ENCODE data around the gene PI4KA. TPM values are rescaled to one million over a fixed set of nuclear protein-coding genes. Genes with fewer than 3 reads are reported as not detected.

The PI4KA gene
- total RNA-seq, 1 experiment from 2014 or later = 71.6 TPM

DNA sequence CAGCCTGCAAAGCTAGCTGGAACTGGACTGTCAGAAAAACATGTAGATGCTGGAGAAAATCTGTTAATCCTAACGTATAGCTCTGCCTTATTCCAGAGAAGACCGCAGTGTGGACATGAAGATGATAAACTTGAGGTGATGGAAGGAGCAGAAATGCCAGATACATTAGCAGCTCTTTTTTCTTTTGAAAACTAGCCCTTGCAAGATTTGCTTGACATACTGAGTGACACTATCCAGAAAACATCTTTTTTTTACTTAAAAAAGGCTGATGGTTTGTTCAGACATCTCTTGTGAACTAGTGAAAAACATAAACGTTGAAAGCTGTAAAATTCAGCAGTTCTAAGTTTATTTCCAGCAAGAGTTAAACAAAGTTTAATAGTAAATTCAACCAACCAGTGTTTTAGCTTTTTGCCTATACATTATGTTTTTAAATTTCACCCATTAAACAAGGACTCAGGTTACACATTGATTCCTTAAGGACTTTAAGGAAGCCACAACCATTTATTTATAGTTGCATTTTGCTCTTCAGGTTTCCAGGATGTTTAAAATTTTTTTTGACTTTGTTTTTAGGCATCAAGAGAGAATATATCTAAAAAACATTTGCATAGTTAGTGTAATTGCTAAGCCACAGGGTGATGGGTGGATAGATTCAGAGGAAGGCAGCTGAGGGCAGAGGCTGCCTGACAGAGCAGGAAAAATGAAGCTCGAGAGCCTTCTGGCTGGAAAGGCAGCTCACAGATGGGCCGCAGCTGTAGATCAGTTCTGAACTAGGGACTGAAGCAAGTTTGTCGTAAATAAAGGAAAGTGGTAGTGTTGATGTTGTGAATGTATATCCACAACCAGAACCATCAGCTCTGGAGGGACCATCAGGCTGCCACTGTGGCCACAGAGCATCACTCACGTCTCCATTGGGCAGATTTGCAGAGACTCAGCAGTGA lies 9.7 kb upstream of the PI4KA start:
- H3K4me1 ChIP-seq (ENCODE audit: insufficient read depth, low read length, poor library complexity, severe bottlenecking) = no peaks in the 10 kb centered on the region
- peaks cover 9% of the 10 kb centered on the region for H3K36me3 ChIP-seq (ENCODE audit: insufficient read depth, low read length, poor library complexity, severe bottlenecking)
- no peak for TF ChIP-seq EZH2 (IDR thresholded peaks at IDR 0.05; ENCODE audit: borderline replicate concordance, low read depth, low read length, poor library complexity, severe bottlenecking)
- TF ChIP-seq, protein P1, sequence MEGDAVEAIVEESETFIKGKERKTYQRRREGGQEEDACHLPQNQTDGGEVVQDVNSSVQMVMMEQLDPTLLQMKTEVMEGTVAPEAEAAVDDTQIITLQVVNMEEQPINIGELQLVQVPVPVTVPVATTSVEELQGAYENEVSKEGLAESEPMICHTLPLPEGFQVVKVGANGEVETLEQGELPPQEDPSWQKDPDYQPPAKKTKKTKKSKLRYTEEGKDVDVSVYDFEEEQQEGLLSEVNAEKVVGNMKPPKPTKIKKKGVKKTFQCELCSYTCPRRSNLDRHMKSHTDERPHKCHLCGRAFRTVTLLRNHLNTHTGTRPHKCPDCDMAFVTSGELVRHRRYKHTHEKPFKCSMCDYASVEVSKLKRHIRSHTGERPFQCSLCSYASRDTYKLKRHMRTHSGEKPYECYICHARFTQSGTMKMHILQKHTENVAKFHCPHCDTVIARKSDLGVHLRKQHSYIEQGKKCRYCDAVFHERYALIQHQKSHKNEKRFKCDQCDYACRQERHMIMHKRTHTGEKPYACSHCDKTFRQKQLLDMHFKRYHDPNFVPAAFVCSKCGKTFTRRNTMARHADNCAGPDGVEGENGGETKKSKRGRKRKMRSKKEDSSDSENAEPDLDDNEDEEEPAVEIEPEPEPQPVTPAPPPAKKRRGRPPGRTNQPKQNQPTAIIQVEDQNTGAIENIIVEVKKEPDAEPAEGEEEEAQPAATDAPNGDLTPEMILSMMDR (conservative IDR thresholded peaks at IDR 0.05; ENCODE audit: low read depth, low read length) = no peak
- ChIA-PET CTCF (no interaction called here), POLR2A (ENCODE audit: low non-redundant PET) (interaction anchor here (0.6 kb wide), 1 partner anchor 10 kb away, joined by 3 read pairs; the partner anchor contains the start of genes PI4KA and SNAP29)
- H3K9me3 ChIP-seq (ENCODE audit: low read depth, low read length, poor library complexity, severe bottlenecking) = no peaks in the 10 kb centered on the region
- H3K27ac ChIP-seq (ENCODE audit: low read depth, low read length, poor library complexity, severe bottlenecking) = no peak overlapping the region
- intact Hi-C loops (cut with micrococcal nuclease; ENCODE audit: unreplicated experiment) = no loop called here
- no peak for DNase-seq (ENCODE audit: low spot score)
- no peak overlapping the region for H3K4me3 ChIP-seq (ENCODE audit: low read depth, low read length, poor library complexity, severe bottlenecking)
- no TSS peak for BruUV-seq (replicated peaks)
- H3K27me3 ChIP-seq (replicated peaks; ENCODE audit: insufficient read depth, low read depth, low read length, poor library complexity) = no peaks in the 10 kb centered on the region

DNA sequence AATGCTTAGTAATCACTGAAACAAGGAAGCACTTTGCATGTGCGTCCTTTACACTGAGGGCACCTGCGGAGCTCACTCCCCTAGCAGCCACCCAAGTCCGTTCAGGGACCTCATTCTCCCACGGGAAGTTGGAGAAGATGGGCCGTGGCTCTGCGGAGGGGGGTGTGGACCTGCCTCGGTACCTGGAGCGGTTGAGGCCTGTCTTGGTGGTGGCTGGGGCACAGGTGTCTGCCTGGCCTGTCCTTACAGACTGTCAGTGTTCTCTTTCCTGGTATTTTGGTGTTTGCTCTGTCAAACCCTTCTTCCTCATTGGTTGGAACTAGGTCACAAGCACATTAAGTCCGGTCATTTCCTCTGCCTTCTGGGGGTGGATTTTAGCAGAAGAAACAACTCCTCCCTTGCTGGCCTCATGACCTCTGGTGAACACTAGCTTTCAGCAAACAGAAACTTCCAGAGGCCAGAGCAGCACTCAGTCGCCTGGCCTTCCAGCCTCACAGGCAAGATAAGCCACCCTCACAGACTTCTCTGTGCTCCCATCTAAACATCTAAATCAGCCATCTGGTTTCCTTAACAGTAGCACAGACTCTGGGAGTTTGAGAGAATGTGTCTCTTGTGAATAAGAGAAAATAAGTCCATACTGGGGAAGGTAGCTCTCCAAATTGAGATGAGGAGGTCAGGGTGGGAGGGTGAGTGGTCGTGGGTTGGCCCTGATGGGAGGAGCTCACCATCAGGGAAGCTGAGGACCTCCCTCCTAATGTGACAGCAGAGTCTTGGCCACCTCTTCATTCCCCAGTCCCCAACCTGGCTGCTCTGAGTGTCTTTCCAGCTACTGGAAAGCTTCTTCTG lies 8.8 kb upstream of the PI4KA start:
- ChIA-PET CTCF (no interaction called here), POLR2A (ENCODE audit: low non-redundant PET) (interaction anchor here (0.6 kb wide), 1 partner anchor 9 kb away, joined by 3 read pairs; the partner anchor contains the start of genes PI4KA and SNAP29)
- H3K27me3 ChIP-seq (replicated peaks; ENCODE audit: insufficient read depth, low read depth, low read length, poor library complexity) = no peaks in the 10 kb centered on the region
- DNase-seq (ENCODE audit: low spot score) = no peak
- no peak overlapping the region for H3K27ac ChIP-seq (ENCODE audit: low read depth, low read length, poor library complexity, severe bottlenecking)
- H3K4me3 ChIP-seq (ENCODE audit: low read depth, low read length, poor library complexity, severe bottlenecking) = no peak overlapping the region
- BruUV-seq (replicated peaks) = no TSS peak
- no peaks in the 10 kb centered on the region for H3K4me1 ChIP-seq (ENCODE audit: insufficient read depth, low read length, poor library complexity, severe bottlenecking)
- H3K9me3 ChIP-seq (ENCODE audit: low read depth, low read length, poor library complexity, severe bottlenecking) = no peaks in the 10 kb centered on the region
- H3K36me3 ChIP-seq (ENCODE audit: insufficient read depth, low read length, poor library complexity, severe bottlenecking) = peaks cover 9% of the 10 kb centered on the region
- TF ChIP-seq EZH2 (IDR thresholded peaks at IDR 0.05; ENCODE audit: borderline replicate concordance, low read depth, low read length, poor library complexity, severe bottlenecking) = no peak
- TF ChIP-seq, protein P1 (conservative IDR thresholded peaks at IDR 0.05; ENCODE audit: low read depth, low read length) = no peak
- intact Hi-C loops (cut with micrococcal nuclease; ENCODE audit: unreplicated experiment) = no loop called here

DNA sequence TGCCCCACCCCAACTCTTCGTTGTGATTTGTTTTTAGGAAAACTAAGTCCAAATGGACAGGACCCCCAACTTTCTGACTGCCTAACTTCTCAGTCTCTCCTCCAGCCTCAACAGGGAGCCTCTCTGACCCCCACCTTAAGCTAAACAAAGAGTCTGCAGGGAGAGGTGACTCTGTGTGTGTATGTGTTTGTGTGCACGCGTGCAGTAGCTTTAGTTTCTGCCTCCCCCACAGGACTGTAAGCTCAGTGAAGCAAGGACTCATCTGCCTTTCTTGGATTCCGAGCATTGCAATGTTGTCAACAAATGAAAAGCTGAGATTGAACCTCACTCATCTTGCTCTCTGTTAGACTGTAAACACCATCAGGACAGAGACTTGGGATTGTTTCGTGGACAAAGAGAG lies 8.1 kb upstream of the PI4KA start:
- ChIA-PET CTCF (no interaction called here), POLR2A (ENCODE audit: low non-redundant PET) (no interaction called here)
- no peaks in the 10 kb centered on the region for H3K27me3 ChIP-seq (replicated peaks; ENCODE audit: insufficient read depth, low read depth, low read length, poor library complexity)
- H3K4me1 ChIP-seq (ENCODE audit: insufficient read depth, low read length, poor library complexity, severe bottlenecking) = no peaks in the 10 kb centered on the region
- TF ChIP-seq, protein P1 (conservative IDR thresholded peaks at IDR 0.05; ENCODE audit: low read depth, low read length) = no peak
- TF ChIP-seq EZH2 (IDR thresholded peaks at IDR 0.05; ENCODE audit: borderline replicate concordance, low read depth, low read length, poor library complexity, severe bottlenecking) = no peak
- no peak overlapping the region for H3K27ac ChIP-seq (ENCODE audit: low read depth, low read length, poor library complexity, severe bottlenecking)
- DNase-seq (ENCODE audit: low spot score) = no peak
- no TSS peak for BruUV-seq (replicated peaks)
- H3K9me3 ChIP-seq (ENCODE audit: low read depth, low read length, poor library complexity, severe bottlenecking) = no peaks in the 10 kb centered on the region
- no peak overlapping the region for H3K4me3 ChIP-seq (ENCODE audit: low read depth, low read length, poor library complexity, severe bottlenecking)
- peaks cover 9% of the 10 kb centered on the region for H3K36me3 ChIP-seq (ENCODE audit: insufficient read depth, low read length, poor library complexity, severe bottlenecking)
- intact Hi-C loops (cut with micrococcal nuclease; ENCODE audit: unreplicated experiment) = no loop called here
